ENCODE results near the gene CARHSP1.

Gene CARHSP1

DNA sequence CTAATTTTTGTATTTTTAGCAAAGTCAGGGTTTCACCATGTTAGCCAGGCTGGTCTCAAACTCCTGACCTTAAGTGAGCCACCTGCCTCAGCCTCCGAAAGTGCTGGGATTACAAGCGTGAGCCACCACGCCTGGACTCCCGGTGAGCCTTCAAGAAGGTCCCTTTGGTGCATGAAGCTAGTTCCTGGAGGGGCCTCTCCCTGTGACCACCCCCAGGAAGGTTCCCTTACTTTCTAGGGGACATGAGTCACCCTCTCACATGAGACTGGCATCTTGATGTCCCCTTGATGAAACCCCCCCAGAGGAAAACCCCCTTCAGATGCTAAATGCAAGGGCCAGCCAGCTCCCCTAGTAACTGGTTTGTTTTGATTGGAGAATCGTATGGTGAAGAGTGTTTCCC is 12.8 kb downstream of the CARHSP1 start:
- Histone ChIP-seq H3K27me3 (ENCODE audit: control insufficient read depth in 5 of 5, insufficient read depth in 4 of 5, low read length in 5 of 5) (no peaks in the 10 kb centered on the region), H3K4me3 (ENCODE audit: low read depth in 1 of 5, low read length in 5 of 5) (no peak overlapping the region), H3K9ac (ENCODE audit: low read length in 5 of 5) (no peak overlapping the region), H3K27ac (ENCODE audit: low read depth, low read length) (peak overlapping the region; percentile 67), H3K36me3 (ENCODE audit: control insufficient read depth in 5 of 5, insufficient read depth in 5 of 5, low read length in 5 of 5) (peaks cover 0 to 59% (median 42%) of the 10 kb centered on the region in 5 donors), H3K4me1 (ENCODE audit: control insufficient read depth in 5 of 5, insufficient read depth in 5 of 5, low read length in 5 of 5) (peaks cover 0 to 58% (median 41%) of the 10 kb centered on the region in 5 donors), H3K9me3 (ENCODE audit: control insufficient read depth in 5 of 5, low read length in 5 of 5) (no peaks in the 10 kb centered on the region)

DNA sequence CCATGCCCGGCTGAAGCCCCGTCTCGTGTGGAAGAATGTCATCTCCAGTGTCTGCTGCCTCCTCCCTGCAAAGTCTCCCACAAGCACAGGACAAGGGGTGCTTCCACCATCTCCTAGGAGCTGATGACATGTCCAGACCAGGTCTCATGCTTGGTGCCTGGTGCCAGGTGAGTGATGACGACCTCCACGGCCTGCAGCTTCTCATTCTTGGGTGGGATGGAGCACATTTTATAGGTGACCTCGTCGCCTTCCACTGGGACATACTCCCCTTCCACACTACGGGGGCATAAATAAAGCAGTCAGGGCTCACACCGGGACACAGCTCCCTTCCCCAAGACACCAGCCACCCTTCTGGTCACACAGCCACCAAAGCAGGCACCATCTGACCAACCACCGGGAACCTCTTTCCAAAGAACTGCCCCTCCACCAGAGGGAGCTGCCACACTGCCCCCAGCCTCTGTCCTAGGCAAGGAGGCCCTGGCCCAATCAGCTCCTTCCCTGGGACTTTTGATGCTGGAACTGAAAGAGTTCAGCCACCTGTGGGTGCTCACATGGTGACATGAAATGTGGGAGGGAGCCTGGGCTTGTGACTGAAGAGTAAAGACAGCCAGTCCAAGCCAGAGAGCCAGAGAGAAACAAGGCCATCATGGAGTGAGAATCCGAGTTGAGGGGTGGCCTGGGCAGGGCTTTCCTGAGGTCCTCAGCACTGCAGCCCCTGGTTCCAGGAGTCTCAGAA is 13.6 kb downstream of the CARHSP1 start:
- H3K27me3 ChIP-seq (ENCODE audit: control insufficient read depth in 5 of 5, insufficient read depth in 4 of 5, low read length in 5 of 5) = no peaks in the 10 kb centered on the region
- H3K4me1 ChIP-seq (ENCODE audit: control insufficient read depth in 5 of 5, insufficient read depth in 5 of 5, low read length in 5 of 5) = peaks cover 4 to 60% (median 43%) of the 10 kb centered on the region in 5 donors
- H3K9me3 ChIP-seq (ENCODE audit: control insufficient read depth in 5 of 5, low read length in 5 of 5) = no peaks in the 10 kb centered on the region
- no peak overlapping the region for H3K4me3 ChIP-seq (ENCODE audit: low read depth in 1 of 5, low read length in 5 of 5)
- peak overlapping the region; percentile 67 for H3K27ac ChIP-seq (ENCODE audit: low read depth, low read length)
- H3K9ac ChIP-seq (ENCODE audit: low read length in 5 of 5) = no peak overlapping the region
- H3K36me3 ChIP-seq (ENCODE audit: control insufficient read depth in 5 of 5, insufficient read depth in 5 of 5, low read length in 5 of 5) = peaks cover 0 to 60% (median 42%) of the 10 kb centered on the region in 5 donors

DNA sequence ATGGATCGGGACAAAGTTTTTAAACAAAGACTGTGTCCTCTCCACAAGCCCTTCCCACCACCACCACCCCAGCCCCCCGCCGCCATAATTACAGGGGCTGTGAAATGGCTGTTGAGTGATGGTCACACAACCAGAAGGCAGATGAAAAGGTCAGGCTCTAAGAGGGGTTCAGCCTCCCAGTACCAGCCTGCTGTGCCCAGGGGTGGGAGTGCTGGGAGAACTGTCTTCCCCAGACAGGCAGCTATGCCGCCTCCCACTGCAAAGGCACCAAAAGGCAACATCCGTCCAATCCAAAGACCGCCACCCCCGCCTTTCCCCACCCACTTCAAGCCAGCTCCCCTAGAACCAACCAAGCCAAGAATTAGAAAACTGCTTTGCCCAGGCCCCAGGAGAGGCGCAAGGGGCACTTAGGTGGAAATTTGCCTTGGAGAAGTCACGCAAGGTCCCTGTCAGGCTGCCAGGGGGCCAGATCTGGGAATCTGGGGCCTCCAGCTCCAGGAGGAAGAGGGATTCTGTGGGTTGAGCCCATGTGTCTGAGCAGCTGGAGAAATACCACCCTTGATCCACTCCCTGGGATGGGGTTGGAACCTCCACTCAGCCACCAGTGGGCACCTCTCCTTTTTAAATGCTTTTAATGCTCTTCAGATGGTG is 14.4 kb downstream of the CARHSP1 start:
- Histone ChIP-seq H3K9me3 (ENCODE audit: control insufficient read depth in 5 of 5, low read length in 5 of 5) (no peaks in the 10 kb centered on the region), H3K9ac (ENCODE audit: low read length in 5 of 5) (no peak overlapping the region), H3K4me1 (ENCODE audit: control insufficient read depth in 5 of 5, insufficient read depth in 5 of 5, low read length in 5 of 5) (peaks cover 9 to 63% (median 44%) of the 10 kb centered on the region in 5 donors), H3K27ac (ENCODE audit: low read depth, low read length) (peak overlapping the region; percentile 23), H3K4me3 (ENCODE audit: low read depth in 1 of 5, low read length in 5 of 5) (no peak overlapping the region), H3K27me3 (ENCODE audit: control insufficient read depth in 5 of 5, insufficient read depth in 4 of 5, low read length in 5 of 5) (no peaks in the 10 kb centered on the region), H3K36me3 (ENCODE audit: control insufficient read depth in 5 of 5, insufficient read depth in 5 of 5, low read length in 5 of 5) (peaks cover 0 to 67% (median 49%) of the 10 kb centered on the region in 5 donors)

DNA sequence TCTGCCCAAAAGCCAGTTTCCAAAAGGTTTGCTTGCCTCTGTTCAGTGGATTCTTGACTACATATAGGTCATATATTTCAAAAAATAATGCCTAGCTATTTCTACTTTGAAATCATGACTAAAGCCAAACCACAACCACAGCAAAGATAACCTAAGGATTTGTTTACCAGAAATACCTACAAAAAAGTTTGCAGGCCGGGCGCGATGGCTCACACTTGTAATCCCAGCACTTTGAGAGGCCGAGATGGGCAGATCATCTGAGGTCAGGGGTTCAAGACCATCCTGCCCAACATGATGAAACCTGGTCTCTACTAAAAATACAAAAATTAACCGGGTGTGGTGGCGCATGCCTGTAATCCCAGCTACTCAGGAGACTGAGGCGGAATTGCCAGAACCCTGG is 15.2 kb downstream of the CARHSP1 start:
- Histone ChIP-seq H3K27me3 (ENCODE audit: control insufficient read depth in 5 of 5, insufficient read depth in 4 of 5, low read length in 5 of 5) (no peaks in the 10 kb centered on the region), H3K4me3 (ENCODE audit: low read depth in 1 of 5, low read length in 5 of 5) (no peak overlapping the region), H3K4me1 (ENCODE audit: control insufficient read depth in 5 of 5, insufficient read depth in 5 of 5, low read length in 5 of 5) (peaks cover 9 to 69% (median 44%) of the 10 kb centered on the region in 5 donors), H3K27ac (ENCODE audit: low read depth, low read length) (peak overlapping the region; percentile 65), H3K9ac (ENCODE audit: low read length in 5 of 5) (no peak overlapping the region), H3K9me3 (ENCODE audit: control insufficient read depth in 5 of 5, low read length in 5 of 5) (no peaks in the 10 kb centered on the region), H3K36me3 (ENCODE audit: control insufficient read depth in 5 of 5, insufficient read depth in 5 of 5, low read length in 5 of 5) (peaks cover 0 to 67% (median 48%) of the 10 kb centered on the region in 5 donors)

DNA sequence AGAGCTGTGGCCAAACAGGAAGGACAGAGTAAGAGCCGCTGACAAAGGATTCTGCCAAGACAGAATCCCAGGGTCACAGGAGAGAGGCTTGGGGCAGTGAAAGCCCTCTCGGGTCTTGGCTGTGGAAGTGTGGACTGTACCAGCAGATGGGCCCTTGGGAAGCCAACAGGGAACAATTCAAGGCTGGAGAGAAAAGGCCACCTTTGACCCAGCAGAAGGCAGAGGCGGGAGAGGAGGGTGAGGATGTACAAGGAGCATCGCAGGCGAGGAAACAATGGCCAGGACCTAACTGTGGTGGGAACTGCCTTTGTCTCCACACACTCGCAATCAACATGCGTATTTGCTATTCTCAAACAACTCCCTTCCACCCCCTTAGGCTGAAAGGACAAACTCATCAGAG is 15.7 kb downstream of the CARHSP1 start:
- peak overlapping the region; percentile 65 for H3K27ac ChIP-seq (ENCODE audit: low read depth, low read length)
- H3K9me3 ChIP-seq (ENCODE audit: control insufficient read depth in 5 of 5, low read length in 5 of 5) = no peaks in the 10 kb centered on the region
- no peaks in the 10 kb centered on the region for H3K27me3 ChIP-seq (ENCODE audit: control insufficient read depth in 5 of 5, insufficient read depth in 4 of 5, low read length in 5 of 5)
- H3K9ac ChIP-seq (ENCODE audit: low read length in 5 of 5) = peak overlapping the region in 1 of 5 donors; percentile 33
- H3K36me3 ChIP-seq (ENCODE audit: control insufficient read depth in 5 of 5, insufficient read depth in 5 of 5, low read length in 5 of 5) = peaks cover 0 to 67% (median 48%) of the 10 kb centered on the region in 5 donors
- peaks cover 9 to 65% (median 44%) of the 10 kb centered on the region in 5 donors for H3K4me1 ChIP-seq (ENCODE audit: control insufficient read depth in 5 of 5, insufficient read depth in 5 of 5, low read length in 5 of 5)
- no peak overlapping the region for H3K4me3 ChIP-seq (ENCODE audit: low read depth in 1 of 5, low read length in 5 of 5)

DNA sequence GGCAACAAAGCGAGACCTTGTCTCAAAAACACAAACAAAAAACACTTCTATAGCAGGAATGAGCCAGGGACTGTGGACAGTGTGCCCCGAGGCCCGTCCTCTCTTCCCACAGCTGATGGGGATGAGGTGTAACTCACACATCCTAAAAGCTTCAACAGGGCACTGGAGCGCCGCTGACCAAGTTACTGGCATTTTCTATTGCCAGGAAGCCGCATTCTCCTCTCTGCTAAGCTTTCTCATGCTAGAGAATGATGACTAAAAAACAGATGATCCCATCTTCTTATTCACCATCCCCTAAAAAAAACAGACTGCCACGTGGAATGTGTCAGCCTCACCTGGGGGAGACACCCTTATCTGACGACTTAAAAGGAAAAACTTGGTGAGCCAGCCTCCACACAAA is 16.3 kb downstream of the CARHSP1 start:
- Histone ChIP-seq H3K4me3 (ENCODE audit: low read depth in 1 of 5, low read length in 5 of 5) (no peak overlapping the region), H3K4me1 (ENCODE audit: control insufficient read depth in 5 of 5, insufficient read depth in 5 of 5, low read length in 5 of 5) (peaks cover 9 to 65% (median 44%) of the 10 kb centered on the region in 5 donors), H3K27ac (ENCODE audit: low read depth, low read length) (peak overlapping the region; percentile 65), H3K36me3 (ENCODE audit: control insufficient read depth in 5 of 5, insufficient read depth in 5 of 5, low read length in 5 of 5) (peaks cover 0 to 70% (median 48%) of the 10 kb centered on the region in 5 donors), H3K9me3 (ENCODE audit: control insufficient read depth in 5 of 5, low read length in 5 of 5) (no peaks in the 10 kb centered on the region), H3K27me3 (ENCODE audit: control insufficient read depth in 5 of 5, insufficient read depth in 4 of 5, low read length in 5 of 5) (no peaks in the 10 kb centered on the region), H3K9ac (ENCODE audit: low read length in 5 of 5) (no peak overlapping the region)

DNA sequence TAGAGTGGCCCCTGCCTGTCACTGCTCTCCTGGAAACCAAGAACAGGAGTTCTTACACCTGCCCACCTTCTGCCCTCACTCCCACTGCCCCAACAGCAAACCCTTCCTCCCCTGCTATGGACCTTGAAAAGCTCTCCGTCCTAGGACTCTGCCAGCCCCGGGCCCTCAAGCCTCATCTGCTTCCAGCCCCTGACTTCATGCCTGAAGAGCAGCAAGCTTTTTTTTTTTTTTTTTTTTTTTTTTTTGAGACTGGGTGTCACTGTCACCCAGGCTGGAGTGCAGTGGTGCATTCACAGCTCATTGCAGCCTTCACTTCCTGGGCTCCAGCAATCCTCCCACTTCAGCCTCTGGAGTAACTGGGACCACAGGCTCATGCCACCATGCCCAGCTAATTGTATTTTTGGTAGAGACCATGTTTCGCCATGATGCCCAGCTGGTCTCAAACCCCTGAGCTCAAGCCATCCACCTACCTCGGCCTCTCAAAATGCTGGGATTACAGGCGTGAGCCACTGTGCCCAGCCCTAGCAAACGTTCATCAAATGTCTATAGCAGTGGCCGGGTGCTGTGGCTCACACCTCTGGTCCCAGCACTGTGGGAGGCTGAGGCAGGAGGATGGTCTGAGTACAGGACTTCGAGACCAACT is 16.9 kb downstream of the CARHSP1 start:
- no peaks in the 10 kb centered on the region for H3K9me3 ChIP-seq (ENCODE audit: control insufficient read depth in 5 of 5, low read length in 5 of 5)
- H3K4me1 ChIP-seq (ENCODE audit: control insufficient read depth in 5 of 5, insufficient read depth in 5 of 5, low read length in 5 of 5) = peaks cover 9 to 64% (median 42%) of the 10 kb centered on the region in 5 donors
- H3K4me3 ChIP-seq (ENCODE audit: low read depth in 1 of 5, low read length in 5 of 5) = no peak overlapping the region
- no peak overlapping the region for H3K9ac ChIP-seq (ENCODE audit: low read length in 5 of 5)
- H3K27ac ChIP-seq (ENCODE audit: low read depth, low read length) = peak overlapping the region; percentile 65
- no peaks in the 10 kb centered on the region for H3K27me3 ChIP-seq (ENCODE audit: control insufficient read depth in 5 of 5, insufficient read depth in 4 of 5, low read length in 5 of 5)
- H3K36me3 ChIP-seq (ENCODE audit: control insufficient read depth in 5 of 5, insufficient read depth in 5 of 5, low read length in 5 of 5) = peaks cover 0 to 70% (median 49%) of the 10 kb centered on the region in 5 donors

DNA sequence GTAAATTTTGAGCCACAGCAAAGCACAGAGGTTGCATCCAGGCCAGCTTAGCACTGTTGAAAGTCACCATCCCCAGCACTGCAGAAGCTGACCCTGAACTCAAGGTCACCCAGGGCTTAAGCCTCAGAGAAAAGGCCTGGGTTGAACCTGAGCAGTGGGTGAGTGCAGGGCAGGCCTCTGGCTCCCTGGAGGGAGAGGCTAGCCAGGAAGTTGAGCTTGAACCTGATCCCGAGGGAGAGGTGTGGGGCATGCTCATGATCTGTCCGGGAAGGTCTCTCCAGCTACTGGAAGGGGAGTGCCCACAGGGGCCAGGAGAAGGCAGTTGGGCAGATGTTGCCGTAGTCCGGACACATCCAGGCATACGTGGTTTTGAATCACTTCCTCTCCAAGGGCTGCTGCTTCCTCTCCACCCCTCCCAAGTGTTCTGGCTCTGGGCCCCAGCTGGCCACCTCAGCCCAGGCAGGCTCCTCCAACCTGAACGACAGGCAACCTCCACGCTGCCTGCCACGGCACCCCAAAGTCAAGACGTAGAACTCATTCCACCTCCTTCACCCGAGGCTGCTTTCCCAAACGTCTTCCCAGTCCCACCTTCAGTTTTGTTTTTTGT is 18.4 kb downstream of the CARHSP1 start:
- Histone ChIP-seq H3K27me3 (ENCODE audit: control insufficient read depth in 5 of 5, insufficient read depth in 4 of 5, low read length in 5 of 5) (no peaks in the 10 kb centered on the region), H3K4me1 (ENCODE audit: control insufficient read depth in 5 of 5, insufficient read depth in 5 of 5, low read length in 5 of 5) (peaks cover 9 to 58% (median 38%) of the 10 kb centered on the region in 5 donors), H3K36me3 (ENCODE audit: control insufficient read depth in 5 of 5, insufficient read depth in 5 of 5, low read length in 5 of 5) (peaks cover 0 to 58% (median 38%) of the 10 kb centered on the region in 5 donors), H3K27ac (ENCODE audit: low read depth, low read length) (peak overlapping the region; percentile 51), H3K4me3 (ENCODE audit: low read depth in 1 of 5, low read length in 5 of 5) (peak overlapping the region in 2 of 5 donors; percentile 1 to 12), H3K9me3 (ENCODE audit: control insufficient read depth in 5 of 5, low read length in 5 of 5) (no peaks in the 10 kb centered on the region), H3K9ac (ENCODE audit: low read length in 5 of 5) (peak overlapping the region in 2 of 5 donors; percentile 24 to 28)

DNA sequence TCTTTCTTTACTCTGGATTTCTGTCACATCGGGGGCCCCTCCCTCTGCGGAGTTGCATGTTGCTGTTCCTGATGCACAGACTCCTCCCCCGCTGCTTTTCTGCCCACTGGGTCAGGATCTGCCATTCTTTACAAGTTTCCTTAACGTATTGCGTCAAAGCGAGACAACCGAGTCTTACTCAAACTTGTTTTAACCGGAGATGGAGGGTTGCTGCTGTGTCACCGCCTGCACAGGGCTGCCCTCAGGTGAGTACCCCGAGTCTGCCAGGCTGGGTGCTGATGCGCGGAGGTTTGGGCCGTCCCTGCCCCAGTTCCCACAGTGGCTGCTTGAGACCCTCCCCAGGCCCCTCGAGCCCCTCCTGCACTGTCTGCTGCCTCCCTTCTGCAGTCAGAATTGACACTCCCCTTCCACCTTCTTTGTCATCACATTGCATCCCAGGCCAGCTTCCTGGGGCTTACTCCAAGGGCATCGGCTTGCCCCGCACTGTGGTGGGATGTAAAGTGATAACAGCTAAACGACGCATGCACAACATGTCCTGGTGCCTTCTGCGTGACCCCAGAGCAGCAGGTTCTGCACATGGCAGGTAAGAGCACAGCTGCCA is 19.3 kb downstream of the CARHSP1 start:
- Histone ChIP-seq H3K27me3 (ENCODE audit: control insufficient read depth in 5 of 5, insufficient read depth in 4 of 5, low read length in 5 of 5) (no peaks in the 10 kb centered on the region), H3K4me1 (ENCODE audit: control insufficient read depth in 5 of 5, insufficient read depth in 5 of 5, low read length in 5 of 5) (peaks cover 9 to 52% (median 35%) of the 10 kb centered on the region in 5 donors), H3K4me3 (ENCODE audit: low read depth in 1 of 5, low read length in 5 of 5) (no peak overlapping the region), H3K36me3 (ENCODE audit: control insufficient read depth in 5 of 5, insufficient read depth in 5 of 5, low read length in 5 of 5) (peaks cover 0 to 50% (median 30%) of the 10 kb centered on the region in 5 donors), H3K27ac (ENCODE audit: low read depth, low read length) (peak overlapping the region; percentile 51), H3K9me3 (ENCODE audit: control insufficient read depth in 5 of 5, low read length in 5 of 5) (no peaks in the 10 kb centered on the region), H3K9ac (ENCODE audit: low read length in 5 of 5) (no peak overlapping the region)
